RPMI7951 (cell line): ENCODE data around the gene CHRM1. TPM values are rescaled to one million over a fixed set of nuclear protein-coding genes. Genes with fewer than 3 reads are reported as not detected.
A peak's percentile ranks its signal among the peaks of the same experiment; 100 is the strongest.
"Not testable (repeated sequence)": the region's sequence is repeated elsewhere in the genome, so short reads cannot be mapped to it uniquely, and the experiment has no call there.

Experiments used
- DNase-seq: peaks from one replicate; pipeline ENCODE4 v3.0.0-alpha.2; 2012; ENCODE audit warnings: low read depth
- total RNA-seq: library from RNA; depleted of rRNA; stranded (reverse); fragments of >200 nt; shearing (Covaris generic); gene quantifications from 2 replicates; pipeline ENCODE4 v1.2.3, GENCODE V29; 2014; rRNA removed

CHRM1 gene
- total RNA-seq: not detected in 2 replicates

- DNase-seq: no peak
Measured at GRCh38 chr11:62921201-62921572, at the start of gene CHRM1. Gene CHRM1, minus strand, starts transcription at chr11:62921363. Its CDS starts 10,263 bp downstream, at chr11:62911100.

GRCh38 chr11:62965574-62965973 is 44.4 kb upstream of the CHRM1 start:
- no peak for DNase-seq

GRCh38 chr11:62962391-62962790 is 41.2 kb upstream of the CHRM1 start:
- DNase-seq: no peak

GRCh38 chr11:62961017-62961570 is 39.9 kb upstream of the CHRM1 start:
- DNase-seq: no peak

GRCh38 chr11:62959422-62959980 is 38.3 kb upstream of the CHRM1 start:
- no peak for DNase-seq

- DNase-seq: peak; percentile 39
Measured at GRCh38 chr11:62958547-62959421, 37.6 kb upstream of the CHRM1 start.

- DNase-seq: no peak
Measured at GRCh38 chr11:62957147-62957546, 36.0 kb upstream of the CHRM1 start.

- no peak for DNase-seq
Measured at GRCh38 chr11:62954478-62954877, 33.3 kb upstream of the CHRM1 start.

- no peak for DNase-seq
Measured at GRCh38 chr11:62953811-62954210, 32.6 kb upstream of the CHRM1 start.

- DNase-seq: no peak
Measured at GRCh38 chr11:62948765-62949320, 27.7 kb upstream of the CHRM1 start.

- not testable (repeated sequence) for DNase-seq
Measured at GRCh38 chr11:62945538-62945937, 24.4 kb upstream of the CHRM1 start.

- DNase-seq: not testable (repeated sequence)
Measured at GRCh38 chr11:62937528-62937927, 16.4 kb upstream of the CHRM1 start.

- DNase-seq: no peak
Measured at GRCh38 chr11:62934496-62934785, 13.3 kb upstream of the CHRM1 start.

GRCh38 chr11:62933750-62934495 is 12.8 kb upstream of the CHRM1 start:
- no peak for DNase-seq

- DNase-seq: no peak
Measured at GRCh38 chr11:62933285-62933684, 12.1 kb upstream of the CHRM1 start.

- DNase-seq: peak; percentile 43
Measured at GRCh38 chr11:62931499-62932278, 10.5 kb upstream of the CHRM1 start.

- no peak for DNase-seq
Measured at GRCh38 chr11:62930666-62931065, 9.5 kb upstream of the CHRM1 start.

GRCh38 chr11:62930157-62930556 is 9.0 kb upstream of the CHRM1 start:
- DNase-seq: no peak

GRCh38 chr11:62928011-62928410 is 6.8 kb upstream of the CHRM1 start:
- no peak for DNase-seq

- DNase-seq: no peak
Measured at GRCh38 chr11:62926680-62927455, 5.7 kb upstream of the CHRM1 start.
